ENCODE data around the gene ARHGEF19. TPM values are rescaled to one million over a fixed set of nuclear protein-coding genes. Genes with fewer than 3 reads are reported as not detected.

Gene ARHGEF19
- total and polyA plus RNA-seq, 11 donors = 0.97 to 3.8 (median 2.3) TPM

- WGBS, 4 donors = 62 to 78% (median 74%) methylated on average over 5 of the region's 5 CpGs
- peaks cover 0 to 63% (median 56%) of the 10 kb centered on the region in 9 donors for H3K36me3 ChIP-seq
- peaks cover 10 to 57% (median 37%) of the 10 kb centered on the region in 12 donors for H3K4me1 ChIP-seq
These were observed 41.0 kb upstream of the ARHGEF19 start for GRCh38 chr1:16253332-16253922.

GRCh38 chr1:16252912-16253311, 40.5 kb upstream of the ARHGEF19 start:
- no peak for TF ChIP-seq POLR2A (IDR thresholded peaks at IDR 0.05)
- no peak for TF ChIP-seq CTCF (IDR thresholded peaks at IDR 0.05)
- H3K9me3 ChIP-seq = no peaks in the 10 kb centered on the region
- H3K27me3 ChIP-seq = no peaks in the 10 kb centered on the region
- no peak overlapping the region for H3K4me3 ChIP-seq
- H3K4me1 ChIP-seq = peaks cover 13 to 62% (median 42%) of the 10 kb centered on the region in 12 donors
- DNase-seq = no peak
- intact Hi-C loops (cut with DNase I) = no loop called here
- H3K27ac ChIP-seq = peak overlapping the region in 1 of 12 donors; percentile 52
- WGBS, 4 donors = 88 to 94% (median 91%) methylated on average over 2 of the region's 2 CpGs
- ATAC-seq = no peak
- peaks cover 0 to 63% (median 56%) of the 10 kb centered on the region in 9 donors for H3K36me3 ChIP-seq

More at GRCh38 chr1:16253332-16253922, 41.0 kb upstream of the ARHGEF19 start:
- DNase-seq = no peak
- intact Hi-C loops (cut with DNase I) = no loop called here
- Histone ChIP-seq H3K27me3 (no peaks in the 10 kb centered on the region), H3K4me3 (no peak overlapping the region), H3K27ac (peak overlapping the region in 5 of 12 donors; percentile 1 to 52 (median 43)), H3K9me3 (no peaks in the 10 kb centered on the region)
- ATAC-seq = no peak
- TF ChIP-seq POLR2A (IDR thresholded peaks at IDR 0.05) = no peak
- no peak for TF ChIP-seq CTCF (IDR thresholded peaks at IDR 0.05)

GRCh38 chr1:16251381-16251780, 38.9 kb upstream of the ARHGEF19 start:
- DNase-seq = no peak
- no peak overlapping the region for H3K4me3 ChIP-seq
- 79 to 87% (median 82%) methylated on average over 7 to 10 of the region's 10 CpGs for WGBS, 4 donors
- ATAC-seq = no peak
- peaks cover 13 to 76% (median 54%) of the 10 kb centered on the region in 12 donors for H3K4me1 ChIP-seq
- intact Hi-C loops (cut with DNase I) = no loop called here
- TF ChIP-seq CTCF (IDR thresholded peaks at IDR 0.05) = no peak
- TF ChIP-seq POLR2A (IDR thresholded peaks at IDR 0.05) = no peak
- H3K27ac ChIP-seq = peak overlapping the region in 8 of 12 donors; percentile 45 to 92 (median 80)
- peaks cover 0 to 71% (median 58%) of the 10 kb centered on the region in 9 donors for H3K36me3 ChIP-seq
- no peaks in the 10 kb centered on the region for H3K9me3 ChIP-seq
- no peaks in the 10 kb centered on the region for H3K27me3 ChIP-seq

GRCh38 chr1:16250524-16251251, 38.2 kb upstream of the ARHGEF19 start:
- intact Hi-C loops (cut with DNase I) = no loop called here
- WGBS, 4 donors = 71 to 81% (median 77%) methylated on average over 15 of the region's 15 CpGs
- H3K27me3 ChIP-seq = no peaks in the 10 kb centered on the region
- TF ChIP-seq CTCF (IDR thresholded peaks at IDR 0.05) = no peak
- TF ChIP-seq POLR2A (IDR thresholded peaks at IDR 0.05) = no peak
- DNase-seq (no peak), ATAC-seq (peak in 3 of 4 donors; percentile 15 to 34 (median 28))
- H3K9me3 ChIP-seq = no peaks in the 10 kb centered on the region
- peaks cover 0 to 66% (median 51%) of the 10 kb centered on the region in 9 donors for H3K36me3 ChIP-seq
- H3K4me3 ChIP-seq = no peak overlapping the region
- peaks cover 13 to 78% (median 54%) of the 10 kb centered on the region in 12 donors for H3K4me1 ChIP-seq
- H3K27ac ChIP-seq = peak overlapping the region; percentile 45 to 92 (median 78)

All from heart left ventricle (tissue), 16 donors.